GM12864 (cell line): ENCODE measurements around the gene ME2.
"Not testable (repeated sequence)": the region's sequence is repeated elsewhere in the genome, so short reads cannot be mapped to it uniquely, and the experiment has no call there.

Experiments
- DNase-seq: peaks from one replicate; pipeline ENCODE4 v3.0.0-alpha.2; 2011; ENCODE audit warnings: low read depth
- H3K4me3 ChIP-seq: 2 replicates; pipeline ENCODE4 v1.5.1; 2011; ENCODE audit warnings: mild to moderate bottlenecking, low read depth, low read length, control low read depth
- TF ChIP-seq, protein P1 (sequence below): IDR thresholded peaks from 2 replicates; pipeline ENCODE4 v1.5.1; 2011; ENCODE audit warnings: low read depth, mild to moderate bottlenecking, moderate library complexity, low read length, control low read depth, inconsistent platforms; ENCODE audit errors: missing control alignments

The ME2 gene

DNA sequence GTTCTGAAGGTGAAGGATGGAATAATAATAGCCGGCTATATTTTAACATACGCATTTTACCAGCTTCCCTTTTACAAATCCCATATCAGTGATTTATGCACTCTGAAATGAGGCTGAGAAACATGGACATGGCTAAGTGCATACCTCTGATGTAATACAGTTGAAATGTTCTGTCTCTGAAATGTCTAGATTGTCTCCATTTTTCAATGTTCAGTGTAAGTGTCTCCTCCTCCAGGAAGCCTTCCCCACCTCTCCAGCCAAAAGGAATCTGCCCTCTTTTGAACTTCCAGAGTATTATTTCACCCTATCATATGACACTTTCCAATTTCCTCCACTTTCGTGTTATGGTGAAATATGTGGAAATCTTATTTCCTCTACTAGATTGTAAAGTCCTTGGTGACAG, 29.5 kb upstream of the ME2 start:
- H3K4me3 ChIP-seq: no peak overlapping the region
- DNase-seq: no peak
- TF ChIP-seq, protein P1, sequence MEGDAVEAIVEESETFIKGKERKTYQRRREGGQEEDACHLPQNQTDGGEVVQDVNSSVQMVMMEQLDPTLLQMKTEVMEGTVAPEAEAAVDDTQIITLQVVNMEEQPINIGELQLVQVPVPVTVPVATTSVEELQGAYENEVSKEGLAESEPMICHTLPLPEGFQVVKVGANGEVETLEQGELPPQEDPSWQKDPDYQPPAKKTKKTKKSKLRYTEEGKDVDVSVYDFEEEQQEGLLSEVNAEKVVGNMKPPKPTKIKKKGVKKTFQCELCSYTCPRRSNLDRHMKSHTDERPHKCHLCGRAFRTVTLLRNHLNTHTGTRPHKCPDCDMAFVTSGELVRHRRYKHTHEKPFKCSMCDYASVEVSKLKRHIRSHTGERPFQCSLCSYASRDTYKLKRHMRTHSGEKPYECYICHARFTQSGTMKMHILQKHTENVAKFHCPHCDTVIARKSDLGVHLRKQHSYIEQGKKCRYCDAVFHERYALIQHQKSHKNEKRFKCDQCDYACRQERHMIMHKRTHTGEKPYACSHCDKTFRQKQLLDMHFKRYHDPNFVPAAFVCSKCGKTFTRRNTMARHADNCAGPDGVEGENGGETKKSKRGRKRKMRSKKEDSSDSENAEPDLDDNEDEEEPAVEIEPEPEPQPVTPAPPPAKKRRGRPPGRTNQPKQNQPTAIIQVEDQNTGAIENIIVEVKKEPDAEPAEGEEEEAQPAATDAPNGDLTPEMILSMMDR: no peak

GRCh38 chr18:50850307-50851065, 28.4 kb upstream of the ME2 start:
- DNase-seq: no peak
- TF ChIP-seq, protein P1: no peak
- H3K4me3 ChIP-seq: no peak overlapping the region

GRCh38 chr18:50853863-50854271, 25.1 kb upstream of the ME2 start:
- TF ChIP-seq, protein P1: no peak
- DNase-seq: no peak
- H3K4me3 ChIP-seq: no peak overlapping the region

DNA sequence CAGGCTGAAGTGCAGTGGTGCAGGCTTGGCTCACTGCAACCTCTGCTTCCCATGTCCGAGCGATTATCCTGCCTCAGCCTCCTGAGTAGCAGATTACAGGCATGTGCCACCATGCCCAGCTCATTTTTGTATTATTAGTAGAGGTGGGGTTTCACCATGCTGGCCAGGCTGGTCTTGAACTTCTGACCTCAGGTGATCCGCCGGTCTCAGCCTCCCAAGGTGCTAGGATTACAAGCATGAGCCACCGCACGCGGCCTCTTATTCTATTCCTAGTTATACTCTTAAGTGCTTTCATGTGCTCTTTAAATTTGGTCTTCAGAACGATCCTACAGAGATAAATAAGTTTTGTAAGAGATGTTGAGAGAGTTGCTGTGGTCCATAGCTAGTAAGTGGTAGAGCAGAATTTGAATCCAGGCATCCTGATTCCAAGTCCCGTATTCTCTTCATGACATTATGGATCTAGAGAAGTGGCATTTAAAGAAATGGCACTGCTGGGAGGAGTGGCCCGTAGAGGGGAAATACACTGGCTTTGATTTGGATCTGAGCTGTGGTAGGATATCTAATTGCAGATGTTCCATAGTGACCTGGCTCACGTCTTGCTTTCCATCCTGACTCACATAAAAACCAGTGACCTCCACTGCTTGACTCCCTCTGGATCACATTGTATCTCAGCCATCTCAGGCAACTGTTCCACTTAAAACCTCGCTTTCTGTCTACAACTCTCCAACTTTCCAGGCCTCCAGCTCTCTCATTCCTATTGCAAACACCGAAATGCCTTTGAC, 22.8 kb upstream of the ME2 start:
- no peak overlapping the region for H3K4me3 ChIP-seq
- TF ChIP-seq, protein P1: no peak
- DNase-seq: no peak

DNA sequence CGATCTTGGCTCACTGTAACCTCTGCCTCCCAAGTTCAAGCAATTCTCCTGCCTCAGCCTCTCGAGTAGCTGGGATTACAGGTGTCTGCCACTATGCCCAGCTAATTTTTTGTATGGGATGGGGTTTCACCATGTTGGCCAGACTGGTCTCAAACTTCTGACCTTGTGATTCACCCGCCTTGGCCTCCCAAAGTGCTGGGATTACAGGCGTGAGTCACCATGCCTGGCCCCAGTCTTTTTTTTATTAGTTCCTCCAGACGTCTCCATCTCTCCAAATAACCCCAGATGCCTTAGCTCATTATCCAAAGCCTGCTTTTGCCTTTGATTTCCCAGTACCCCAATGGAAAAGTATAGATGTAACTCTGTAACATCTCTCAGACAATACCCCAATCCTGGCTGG, 21.8 kb upstream of the ME2 start:
- H3K4me3 ChIP-seq, DNase-seq: not testable (repeated sequence)

DNA sequence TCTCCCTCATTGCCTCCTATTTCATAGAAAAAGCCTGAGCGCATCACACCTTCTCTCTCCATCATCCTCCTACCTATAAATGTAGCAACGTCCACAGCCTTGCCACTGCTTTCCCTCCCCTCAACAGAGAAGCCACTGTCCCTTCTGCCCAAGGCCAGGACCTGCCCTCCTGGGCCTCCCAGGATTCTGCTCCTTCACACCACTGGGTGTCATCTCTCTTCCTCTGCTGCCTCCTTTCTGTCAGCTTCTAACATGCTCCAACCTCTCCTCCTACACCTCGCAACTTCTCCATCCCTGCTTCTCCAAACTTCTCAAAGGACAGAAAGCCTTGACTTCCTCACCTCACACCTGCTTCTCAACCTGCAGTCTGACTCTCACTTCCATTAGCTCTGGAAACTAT, 21.2 kb upstream of the ME2 start:
- no peak overlapping the region for H3K4me3 ChIP-seq
- TF ChIP-seq, protein P1: no peak
- no peak for DNase-seq

DNA sequence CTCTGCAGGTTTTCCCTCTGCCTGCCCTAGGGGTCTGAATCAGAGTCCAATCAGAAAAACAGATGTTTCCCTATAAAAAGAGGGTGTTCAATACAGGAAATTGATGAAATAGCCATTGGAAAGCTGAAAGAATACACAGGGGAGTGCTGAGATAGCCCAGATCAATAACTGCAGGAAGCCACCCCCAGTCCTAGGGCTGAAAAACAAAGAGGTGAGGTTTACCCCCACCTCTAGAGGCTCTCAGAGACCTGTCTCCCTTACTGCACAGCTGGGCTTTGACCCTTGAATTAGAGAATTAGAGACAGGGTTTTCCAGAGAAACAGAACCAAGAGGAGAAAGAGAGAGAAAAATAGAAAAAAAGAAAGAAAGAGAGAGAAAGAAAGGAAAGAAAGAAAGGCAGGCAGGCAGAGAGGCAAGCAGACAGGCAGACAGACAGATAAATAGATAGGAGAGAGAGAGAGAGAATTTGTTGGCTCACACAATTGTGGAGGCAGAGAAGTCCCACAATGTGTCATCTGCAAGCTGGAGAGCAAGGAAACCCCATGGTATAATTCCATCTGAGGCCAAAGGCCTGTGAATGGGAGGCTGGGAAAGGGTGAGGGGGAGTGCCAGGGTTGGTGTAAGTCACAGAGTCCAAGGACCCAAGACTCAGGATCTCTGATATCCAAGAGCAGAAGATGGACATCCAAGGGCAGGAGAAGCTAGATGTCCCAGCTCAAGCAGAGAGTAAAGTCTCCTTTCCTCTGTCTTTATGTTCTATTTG, 18.9 kb upstream of the ME2 start:
- no peak overlapping the region for H3K4me3 ChIP-seq
- DNase-seq: no peak
- TF ChIP-seq, protein P1: no peak
